ENCODE data around the gene CD8B2.
"Not testable (repeated sequence)": the region's sequence is repeated elsewhere in the genome, so short reads cannot be mapped to it uniquely, and the experiment has no call there.

CD8B2 gene

DNA sequence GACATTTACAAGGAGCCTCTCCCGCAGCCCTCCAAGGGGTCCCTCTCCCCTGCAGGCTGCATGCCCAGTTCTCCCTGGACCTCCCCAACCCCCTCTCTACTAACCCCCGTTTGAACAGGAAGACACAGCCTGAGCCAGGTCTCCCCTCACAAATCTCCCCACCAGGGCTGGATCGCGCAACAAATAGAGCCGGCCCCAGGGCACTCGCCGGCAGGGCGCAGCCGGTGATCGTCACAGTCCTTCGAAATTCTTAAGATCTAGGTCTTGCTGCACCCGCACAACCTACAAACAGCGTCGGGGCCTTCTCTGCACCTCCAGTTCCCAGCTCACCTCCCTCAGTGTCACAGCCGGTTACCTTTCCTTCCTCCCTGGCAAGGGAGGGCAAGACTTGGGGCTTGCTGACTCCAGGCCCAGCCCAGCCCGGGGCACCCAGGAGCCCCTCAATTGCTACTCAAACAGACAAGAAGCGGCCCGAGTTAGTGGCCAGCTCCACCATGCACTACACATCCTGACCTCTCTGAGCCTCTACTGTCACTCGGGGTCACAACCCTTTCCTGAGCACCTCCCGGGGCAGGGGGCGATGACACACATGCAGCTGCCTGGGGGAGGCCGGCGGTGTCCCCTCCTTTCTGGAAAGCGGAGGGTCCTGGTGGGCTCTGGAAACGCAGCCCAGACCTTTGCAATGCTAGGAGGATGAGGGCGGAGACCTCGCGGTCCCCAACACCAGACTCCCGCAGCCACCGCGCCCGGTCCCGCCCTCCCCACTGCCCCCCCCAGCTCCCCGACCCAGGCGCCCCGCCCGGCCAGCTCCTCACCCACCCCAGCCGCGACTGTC is at the start of gene CD8B2:
TSS of gene CD8B2 (plus strand) at position 814 of the 835 bp plus-strand sequence. CDS start 63 bp downstream, outside the sequence.
- not testable (repeated sequence) for DNase-seq

DNA sequence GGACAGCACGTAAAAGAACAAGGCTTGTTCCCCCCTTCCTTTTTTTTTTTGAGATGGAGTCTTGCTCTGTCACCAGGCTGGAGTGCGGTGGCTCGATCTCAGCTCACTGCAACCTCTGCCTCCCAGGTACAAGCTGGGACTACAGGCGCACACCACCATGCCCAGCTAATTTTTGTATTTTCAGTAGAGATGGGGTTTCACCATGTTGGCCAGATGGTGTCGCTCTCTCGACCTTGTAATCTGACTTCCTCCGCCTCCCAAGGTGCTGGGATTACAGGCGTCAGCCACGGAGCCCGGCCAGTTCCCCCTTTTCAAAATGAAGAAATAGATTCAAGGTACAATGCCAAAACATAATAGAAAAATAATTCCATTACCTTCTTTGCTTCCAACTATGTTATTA is 25.3 kb upstream of the CD8B2 start:
- DNase-seq, result peak; percentile 30

- not testable (repeated sequence) for DNase-seq
Observed at GRCh38 chr2:106467516-106467915, 19.6 kb upstream of the CD8B2 start.

DNA sequence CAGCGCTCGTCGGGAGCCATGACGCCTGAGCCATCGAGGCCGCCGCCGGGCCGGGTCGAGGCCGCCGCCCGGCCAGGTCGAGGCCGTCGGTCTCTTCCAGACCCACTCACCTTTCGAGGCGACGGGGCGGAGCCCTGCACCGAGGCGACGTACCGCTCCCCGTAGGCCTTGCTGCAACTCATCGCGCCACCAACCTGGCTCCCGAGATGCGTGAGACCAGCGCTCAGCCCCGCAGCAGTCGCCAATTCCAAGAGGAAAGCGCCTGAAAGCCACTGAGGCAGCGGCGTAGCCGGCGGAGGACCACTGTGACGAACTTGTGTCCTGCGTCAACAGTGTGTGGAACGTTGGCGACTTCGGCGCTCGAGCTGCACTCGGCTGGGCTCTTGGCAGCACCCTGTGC is 19.1 kb upstream of the CD8B2 start, which contains the start of gene RGPD3:
TSS of gene RGPD3 (minus strand) at position 307 of the 400 bp plus-strand sequence. CDS start at position 182, 125 bp downstream.
- DNase-seq, result not testable (repeated sequence)

DNA sequence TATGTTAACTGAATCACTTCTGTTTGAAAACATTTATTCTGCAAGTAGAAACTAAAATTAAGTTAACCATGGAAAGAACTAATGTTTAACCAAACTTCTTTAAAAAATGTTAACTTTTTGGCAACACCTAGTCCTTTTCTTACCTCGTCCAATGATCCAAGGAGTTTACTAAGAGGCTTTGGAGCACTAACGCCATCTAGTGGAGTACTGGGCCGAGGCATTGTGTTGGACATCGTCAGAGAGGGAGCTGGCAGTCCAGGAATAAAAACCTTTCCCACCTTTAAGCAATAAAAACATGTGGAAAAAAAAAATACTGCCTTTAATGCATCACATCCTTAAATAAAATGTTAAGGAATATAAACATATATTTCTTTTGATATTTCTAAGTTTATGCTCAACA is 16.5 kb upstream of the CD8B2 start:
- not testable (repeated sequence) for DNase-seq

DNA sequence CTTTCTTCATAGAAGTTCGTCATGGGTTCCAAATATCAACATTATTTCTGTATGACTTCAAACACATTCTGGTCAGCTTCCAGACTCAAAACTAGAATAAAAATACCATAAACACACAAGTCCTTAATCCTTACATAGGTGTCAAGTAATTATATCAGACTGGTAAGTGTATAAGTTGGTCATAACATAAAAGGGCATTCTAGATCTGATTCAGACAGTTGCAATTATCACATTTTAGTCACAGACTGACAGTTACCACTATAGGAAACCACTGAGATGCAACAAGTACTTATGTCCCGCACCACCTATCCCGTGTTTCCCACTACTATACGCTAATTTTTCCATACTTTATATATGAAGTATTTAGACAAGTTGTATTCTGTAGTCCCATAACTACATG is 9.5 kb upstream of the CD8B2 start:
- not testable (repeated sequence) for DNase-seq

- DNase-seq, result not testable (repeated sequence)
Observed at GRCh38 chr2:106479563-106479962, 7.6 kb upstream of the CD8B2 start.

DNA sequence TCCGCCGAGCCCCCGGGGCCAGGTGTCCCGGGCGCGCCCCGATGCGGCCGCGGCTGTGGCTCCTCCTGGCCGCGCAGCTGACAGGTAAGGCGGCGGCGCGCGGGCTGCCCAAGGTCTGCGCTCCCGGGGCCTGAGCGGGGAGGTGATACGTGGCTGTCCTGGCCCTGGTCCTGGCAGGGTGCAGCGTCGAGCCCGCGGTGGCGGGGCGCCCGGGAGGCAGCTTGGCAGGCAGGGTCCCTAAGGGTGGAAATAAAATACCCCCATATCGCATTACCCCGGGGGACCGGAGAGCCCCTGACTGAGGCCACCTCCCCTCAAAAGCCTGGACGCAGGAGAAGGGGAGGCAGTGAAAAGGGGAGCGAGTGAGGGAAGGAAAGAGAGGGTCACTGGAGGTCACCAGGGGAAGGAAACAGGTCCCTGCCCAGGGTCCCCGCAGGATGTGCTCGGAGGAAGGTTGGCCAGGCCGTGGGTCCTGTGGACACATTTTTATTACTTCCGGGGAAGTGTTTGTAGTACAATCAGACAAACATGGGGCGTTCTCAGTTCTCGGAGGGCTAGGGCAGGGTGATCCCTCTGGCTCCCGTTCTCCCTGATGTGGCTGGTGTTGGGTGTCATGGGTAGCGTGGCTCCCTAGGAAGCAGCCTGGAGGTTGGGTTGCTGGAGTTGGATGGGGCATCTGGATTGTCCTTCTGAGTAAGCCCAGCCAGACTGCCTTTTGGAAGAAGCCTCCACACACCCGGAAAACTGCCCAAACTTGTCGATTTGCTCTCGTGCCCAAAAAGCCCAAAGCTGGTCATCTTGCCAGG is 425 bp downstream of the CD8B2 start:
- not testable (repeated sequence) for DNase-seq

GRCh38 chr2:106489701-106490100 is 2.5 kb downstream of the CD8B2 start:
- DNase-seq, result not testable (repeated sequence)

GRCh38 chr2:106492399-106492798 is 5.2 kb downstream of the CD8B2 start:
- DNase-seq, result not testable (repeated sequence)

- not testable (repeated sequence) for DNase-seq
Observed at GRCh38 chr2:106492913-106493312, 5.7 kb downstream of the CD8B2 start.

GRCh38 chr2:106498549-106498948 is 11.4 kb downstream of the CD8B2 start:
- DNase-seq, result not testable (repeated sequence)

GRCh38 chr2:106500350-106500749 is 13.2 kb downstream of the CD8B2 start:
- not testable (repeated sequence) for DNase-seq

- not testable (repeated sequence) for DNase-seq
Observed at GRCh38 chr2:106502351-106502750, 15.2 kb downstream of the CD8B2 start.

- not testable (repeated sequence) for DNase-seq
Observed at GRCh38 chr2:106504192-106504591, 17.0 kb downstream of the CD8B2 start.

DNA sequence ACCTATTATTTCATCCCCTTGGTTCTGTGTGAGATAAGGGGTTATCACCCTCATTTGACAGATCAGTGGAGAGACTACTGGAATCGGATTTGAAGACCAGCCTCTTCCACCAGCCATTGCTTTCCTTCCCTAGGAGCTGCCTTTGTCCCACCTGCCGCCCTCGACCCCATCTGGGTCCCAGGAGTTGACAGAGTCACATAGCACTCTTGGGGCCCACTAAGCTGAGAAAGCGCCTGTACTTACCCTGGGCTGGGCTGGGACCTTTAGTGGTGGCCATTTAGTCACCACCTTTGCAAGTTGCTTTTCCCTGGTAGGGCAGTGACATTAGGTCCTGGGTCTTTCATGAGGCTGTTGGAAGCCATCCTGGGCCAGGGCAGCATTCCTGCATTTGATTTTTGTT is 17.6 kb downstream of the CD8B2 start:
- not testable (repeated sequence) for DNase-seq

DNA sequence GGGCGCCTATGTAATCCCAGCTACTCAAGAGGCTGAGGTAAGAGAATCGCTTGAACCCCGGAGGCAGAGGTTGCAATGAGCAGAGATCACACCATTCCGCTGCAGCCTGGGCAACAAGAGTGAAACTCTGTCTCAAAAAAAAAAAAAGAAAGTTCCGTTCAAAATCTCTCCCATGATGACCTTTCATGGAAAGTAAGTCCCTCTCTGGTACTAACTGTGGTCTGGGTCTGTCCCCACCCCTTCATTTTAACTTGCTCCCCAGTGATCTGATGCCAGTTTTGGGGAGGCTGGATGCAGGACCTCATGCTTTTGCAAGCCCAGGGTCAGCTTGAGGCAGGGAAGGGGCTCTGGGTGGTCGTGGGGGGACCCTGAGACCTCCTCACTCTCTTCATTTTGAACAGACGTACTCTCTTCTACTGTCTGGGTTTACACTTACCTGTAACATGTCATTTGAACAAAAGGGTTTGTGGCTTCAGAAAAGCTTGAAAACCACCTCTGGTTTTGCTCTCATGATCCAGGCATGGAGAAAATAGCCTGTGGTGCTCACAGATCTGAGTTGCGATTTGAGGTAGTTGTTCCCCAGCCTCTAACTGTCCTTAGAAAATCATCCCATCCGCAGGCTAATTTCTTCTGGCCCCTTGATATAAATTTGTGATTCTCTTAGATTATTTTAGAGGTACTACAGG is 19.0 kb downstream of the CD8B2 start:
- DNase-seq, result not testable (repeated sequence)

DNA sequence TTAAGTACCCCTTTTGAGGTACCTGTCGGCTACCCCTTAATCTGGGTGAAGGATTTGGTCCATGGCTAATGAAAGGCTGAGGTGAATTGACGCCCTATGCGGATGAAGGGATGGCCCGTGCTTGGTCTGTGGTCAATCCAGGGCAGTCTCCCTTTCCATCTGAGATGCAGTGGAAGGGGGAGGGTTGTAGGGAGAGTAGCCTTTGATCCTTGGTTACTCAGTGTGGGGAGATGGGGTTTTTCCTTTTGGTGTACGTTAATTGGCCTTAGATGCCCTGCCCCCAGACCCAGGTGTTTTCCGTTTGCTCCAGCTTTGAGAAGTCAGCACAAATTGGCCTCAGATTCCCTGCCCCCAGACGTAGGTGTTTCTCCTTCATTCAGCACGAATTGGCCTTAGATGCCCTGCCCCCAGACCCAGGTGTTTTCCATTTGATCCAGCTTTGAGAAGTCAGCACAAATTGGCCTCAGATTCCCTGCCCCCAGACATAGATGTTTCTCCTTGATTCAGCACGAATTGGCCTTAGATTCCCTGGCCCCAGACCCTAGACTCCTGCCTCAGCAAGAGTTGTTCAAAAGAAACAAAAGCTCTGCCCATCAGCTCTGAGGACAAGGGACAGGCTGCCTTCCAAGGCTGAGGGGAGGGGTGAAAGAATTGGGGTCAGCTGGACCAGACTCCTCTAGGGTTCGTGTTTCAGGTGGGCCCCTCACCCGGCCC is 21.7 kb downstream of the CD8B2 start:
- not testable (repeated sequence) for DNase-seq

GRCh38 chr2:106509374-106509770 is 22.2 kb downstream of the CD8B2 start:
- DNase-seq, result not testable (repeated sequence)

DNA sequence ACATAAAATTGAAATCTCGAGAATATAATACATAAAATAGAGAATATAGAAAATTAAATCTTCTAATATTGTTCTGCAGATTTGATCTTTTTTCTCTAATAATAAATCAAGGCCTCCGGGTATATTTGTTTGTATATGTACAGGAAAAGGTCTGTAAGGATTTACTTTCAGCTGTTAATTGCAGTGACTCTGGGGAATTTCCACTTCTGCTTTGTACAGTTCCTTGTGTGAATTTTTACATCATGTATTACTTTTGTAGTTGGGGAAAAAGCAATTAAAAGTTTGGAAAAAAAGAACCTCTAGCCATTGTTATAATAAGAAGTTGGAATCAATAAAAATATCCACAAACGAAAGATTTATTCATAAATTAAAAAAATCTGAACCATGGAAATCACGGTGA is 23.6 kb downstream of the CD8B2 start:
- peak; percentile 67 for DNase-seq

DNA sequence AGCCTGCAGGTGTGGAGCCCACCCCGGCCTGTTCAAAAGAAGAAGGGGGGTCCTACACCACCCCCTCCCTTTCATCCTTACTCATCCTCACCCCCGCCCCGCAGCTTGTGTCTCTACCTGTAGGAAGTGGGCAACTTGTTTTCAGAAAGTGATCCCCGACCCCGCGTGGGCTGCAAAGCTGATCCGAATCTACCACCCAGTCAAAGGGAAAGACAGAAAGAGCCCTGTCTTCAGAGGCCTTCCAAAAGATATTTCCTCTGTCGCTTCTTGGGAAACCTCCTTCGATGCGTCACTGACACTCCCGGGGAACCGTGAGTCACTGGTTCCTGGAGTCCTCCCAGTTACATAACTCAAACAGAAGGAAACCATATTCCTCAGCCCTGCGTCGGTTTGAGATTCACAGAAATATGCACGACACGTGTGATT is 24.3 kb downstream of the CD8B2 start:
- peak; percentile 90 for DNase-seq

DNA sequence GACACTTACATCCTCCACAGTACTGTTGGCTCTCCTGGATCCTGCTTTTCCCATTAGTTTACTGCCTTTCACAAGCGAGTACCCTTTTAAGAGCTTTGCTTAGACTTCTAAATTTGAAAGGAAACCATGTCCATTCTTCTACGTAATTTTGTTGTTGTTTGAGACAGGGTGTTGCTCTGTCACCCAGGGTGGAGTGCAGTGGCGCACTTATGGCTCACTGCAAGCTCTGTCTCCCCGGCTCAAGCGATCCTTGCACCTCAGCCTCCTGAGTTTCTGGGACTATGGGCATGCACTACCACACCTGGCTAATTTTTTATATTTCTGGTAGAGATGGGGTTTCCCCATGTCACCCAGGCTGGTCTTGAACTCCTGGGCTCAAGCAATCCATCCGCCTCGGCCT is 24.8 kb downstream of the CD8B2 start:
- peak; percentile 46 for DNase-seq
